Left kidney (tissue), 2 donors: ENCODE data around the gene MAP1B. TPM values are rescaled to one million over a fixed set of nuclear protein-coding genes. Genes with fewer than 3 reads are reported as not detected.

ENCODE experiments used
- DNase-seq: peaks from one replicate; pipeline ENCODE4 v3.0.0-alpha.2; 2013
- polyA plus RNA-seq: library from polyadenylated mRNA; unstranded; fragments of 120-200 nt; gene quantifications from one replicate; pipeline ENCODE4 v1.2.1, GENCODE V29; 2013; ENCODE audit not compliant: insufficient read length

Gene MAP1B
- polyA plus RNA-seq, 1 donor, result 15.8 TPM

- no peak for DNase-seq
Measured at GRCh38 chr5:72251386-72251785, 144.1 kb downstream of the MAP1B start.

GRCh38 chr5:72252008-72252407, 144.7 kb downstream of the MAP1B start:
- DNase-seq, result no peak

- DNase-seq, result no peak
Measured at GRCh38 chr5:72252574-72253155, 145.4 kb downstream of the MAP1B start.

GRCh38 chr5:72255237-72255636, 148.0 kb downstream of the MAP1B start:
- no peak for DNase-seq

- no peak for DNase-seq
Measured at GRCh38 chr5:72255670-72256069, 148.4 kb downstream of the MAP1B start.

GRCh38 chr5:72256536-72256935, 149.3 kb downstream of the MAP1B start:
- DNase-seq, result no peak

Other genes starting within 250 kb of the MAP1B start
- 80.1 TPM for gene MRPS27, start 212.8 kb downstream of the MAP1B start, polyA plus RNA-seq
- gene PTCD2, start 212.9 kb downstream of the MAP1B start, polyA plus RNA-seq, result 12.2 TPM